Measurements from ENCODE around the gene IFT80.
"Not testable (repeated sequence)": the region's sequence is repeated elsewhere in the genome, so short reads cannot be mapped to it uniquely, and the experiment has no call there.

IFT80 gene

DNA sequence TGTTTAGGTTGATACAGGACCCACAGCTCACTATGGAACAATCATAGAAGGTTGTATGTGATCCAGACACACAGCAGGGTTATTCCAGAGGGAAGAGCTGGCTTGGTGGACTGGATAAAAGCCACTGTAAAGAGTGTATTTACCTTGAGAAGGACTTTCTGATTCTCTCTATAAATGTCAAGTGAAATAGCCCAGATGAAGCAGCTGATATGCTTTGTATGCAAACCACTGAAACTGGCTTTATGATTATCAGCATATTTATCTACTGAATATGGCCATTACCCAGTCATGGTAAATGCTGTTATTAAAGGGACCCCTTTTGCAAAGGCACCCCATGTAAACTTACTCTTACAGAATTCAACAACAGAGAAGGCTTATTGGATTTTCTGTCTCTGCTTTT is 145.7 kb downstream of the IFT80 start:
- Histone ChIP-seq H3K36me3 (replicated peaks) (no peaks in the 10 kb centered on the region), H3K4me1 (no peaks in the 10 kb centered on the region), H3K27me3 (ENCODE audit: low read depth) (no peaks in the 10 kb centered on the region), H3K4me3 (no peak overlapping the region), H3K9me3 (no peaks in the 10 kb centered on the region)
- in situ Hi-C loops (cut with MboI; ENCODE audit: low sequenced_read_pairs), result no loop called here
- no peak for DNase-seq (ENCODE audit: low spot score in 2 of 2)

DNA sequence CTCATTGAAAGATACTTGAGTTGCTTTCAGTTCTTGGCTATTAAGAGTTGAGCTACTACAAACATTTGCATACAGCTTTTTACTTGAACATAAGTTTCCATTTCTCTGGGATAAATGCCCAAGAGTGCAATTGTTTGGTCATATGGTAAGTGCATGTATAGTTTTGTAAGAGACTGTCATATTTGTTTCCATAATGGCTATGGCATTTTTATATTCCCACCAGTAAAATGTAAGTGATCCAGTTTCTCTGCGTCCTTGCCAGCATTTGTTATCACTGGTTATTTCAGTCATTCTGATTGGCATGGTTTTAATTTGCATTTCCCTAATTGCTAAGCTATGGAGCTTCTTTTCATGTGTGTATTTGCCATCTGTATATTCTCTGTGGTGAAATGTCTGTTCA is 151.3 kb downstream of the IFT80 start:
- DNase-seq (ENCODE audit: low spot score in 2 of 2), result no peak
- Histone ChIP-seq H3K36me3 (replicated peaks) (no peaks in the 10 kb centered on the region), H3K9me3 (no peaks in the 10 kb centered on the region), H3K4me3 (no peak overlapping the region), H3K27me3 (ENCODE audit: low read depth) (no peaks in the 10 kb centered on the region), H3K4me1 (no peaks in the 10 kb centered on the region)
- in situ Hi-C loops (cut with MboI; ENCODE audit: low sequenced_read_pairs), result no loop called here

DNA sequence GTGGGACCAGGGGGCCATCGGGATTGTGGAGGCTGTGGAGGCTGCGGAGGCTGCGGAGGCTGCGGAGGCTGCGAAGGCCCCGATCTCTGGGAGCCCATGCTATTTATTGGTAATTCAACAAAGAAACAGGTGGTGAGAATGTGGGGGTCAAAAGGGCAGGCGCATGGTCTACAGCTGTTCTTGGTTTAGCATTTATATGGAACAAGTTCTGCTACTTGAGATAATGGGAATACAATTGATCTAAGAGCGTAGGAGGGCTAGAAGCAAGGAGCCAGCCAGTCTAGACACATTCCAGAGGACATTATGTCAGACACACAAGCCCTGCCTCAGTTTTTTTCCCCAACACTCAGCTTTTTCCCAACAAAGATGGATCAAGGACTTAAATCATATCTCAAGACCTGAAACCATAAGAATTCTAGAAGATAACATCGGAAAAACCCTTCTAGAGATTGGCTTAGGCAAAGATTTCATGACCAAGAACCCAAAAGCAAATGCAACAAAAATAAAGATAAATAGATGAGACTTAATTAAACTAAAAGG is 153.7 kb downstream of the IFT80 start:
- Histone ChIP-seq H3K27me3 (ENCODE audit: low read depth) (no peaks in the 10 kb centered on the region), H3K4me3 (no peak overlapping the region), H3K9me3 (no peaks in the 10 kb centered on the region), H3K4me1 (no peaks in the 10 kb centered on the region), H3K36me3 (replicated peaks) (no peaks in the 10 kb centered on the region)
- in situ Hi-C loops (cut with MboI; ENCODE audit: low sequenced_read_pairs), result no loop called here
- DNase-seq (ENCODE audit: low spot score in 2 of 2), result no peak

DNA sequence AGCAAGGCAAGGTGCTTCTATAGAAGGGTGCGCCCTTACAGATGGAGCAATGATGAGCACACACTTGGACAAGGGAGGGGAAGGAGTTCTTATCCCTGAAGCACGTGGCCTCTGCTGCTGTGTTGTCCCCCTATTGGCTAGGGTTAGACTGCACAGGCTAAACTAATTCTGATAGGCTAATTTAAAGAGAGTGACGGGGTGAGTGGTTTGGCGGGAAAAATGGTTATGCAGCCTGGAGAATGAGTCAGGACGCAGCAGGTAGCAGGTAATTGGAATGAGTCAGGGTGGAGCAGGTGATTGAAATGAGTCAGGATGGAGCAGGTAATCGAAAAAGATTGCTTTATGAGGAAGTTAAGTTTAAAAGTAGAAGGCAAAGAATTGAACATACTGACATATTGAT is 158.3 kb downstream of the IFT80 start:
- H3K36me3 ChIP-seq (replicated peaks); in situ Hi-C loops (cut with MboI; ENCODE audit: low sequenced_read_pairs); H3K9me3 ChIP-seq; H3K4me3 ChIP-seq; H3K27me3 ChIP-seq (ENCODE audit: low read depth); DNase-seq (ENCODE audit: low spot score in 2 of 2); H3K4me1 ChIP-seq: not testable (repeated sequence)

DNA sequence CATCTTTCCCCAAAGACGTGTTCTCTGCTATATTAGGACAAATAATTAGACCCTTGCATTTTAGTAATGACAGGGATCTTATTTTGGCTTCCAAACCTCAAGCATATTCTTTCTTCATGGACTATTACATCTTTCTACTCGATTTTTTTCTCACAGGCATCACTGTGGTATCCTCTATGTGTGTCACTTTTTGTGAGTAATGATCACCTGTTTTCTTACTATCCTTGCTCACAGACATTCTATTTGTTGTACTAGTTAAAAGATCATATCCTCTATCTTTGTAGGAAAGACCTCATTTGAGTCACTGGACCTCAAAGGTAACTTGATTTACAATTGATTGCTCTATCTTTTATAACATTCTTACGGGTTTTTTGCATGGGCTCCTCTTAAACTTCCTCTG is 167.0 kb downstream of the IFT80 start:
- no peak overlapping the region for H3K4me3 ChIP-seq
- peaks cover 7% of the 10 kb centered on the region; the same call in 1 of the 2 replicates for H3K27me3 ChIP-seq (ENCODE audit: low read depth)
- no peaks in the 10 kb centered on the region for H3K36me3 ChIP-seq (replicated peaks)
- peaks cover under 1% of the 10 kb centered on the region; the same call in 1 of the 2 replicates for H3K4me1 ChIP-seq
- in situ Hi-C loops (cut with MboI; ENCODE audit: low sequenced_read_pairs), result no loop called here
- H3K9me3 ChIP-seq, result no peaks in the 10 kb centered on the region
- no peak for DNase-seq (ENCODE audit: low spot score in 2 of 2)

DNA sequence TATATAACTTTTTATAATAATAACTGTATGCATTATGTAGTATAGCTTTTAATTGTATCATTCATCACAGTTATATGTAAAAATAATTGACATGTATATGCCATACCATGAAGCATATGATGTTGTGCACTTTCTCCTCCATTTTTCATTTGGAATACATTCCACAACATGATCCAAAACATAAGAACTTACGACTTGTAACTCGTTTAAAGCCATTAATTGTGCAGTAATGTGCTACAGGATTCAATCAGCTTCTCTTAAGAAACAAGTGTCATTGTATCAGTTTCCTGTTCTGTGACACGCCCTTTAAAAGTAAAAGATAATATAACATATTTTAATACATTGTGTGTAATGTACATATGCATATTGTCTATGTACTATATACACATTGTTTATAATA is 171.6 kb downstream of the IFT80 start:
- no peak overlapping the region for H3K4me3 ChIP-seq
- H3K36me3 ChIP-seq (replicated peaks), result no peaks in the 10 kb centered on the region
- H3K4me1 ChIP-seq, result peaks cover 11% of the 10 kb centered on the region
- in situ Hi-C loops (cut with MboI; ENCODE audit: low sequenced_read_pairs), result no loop called here
- no peak for DNase-seq (ENCODE audit: low spot score in 2 of 2)
- H3K27me3 ChIP-seq (ENCODE audit: low read depth), result peaks cover 14% of the 10 kb centered on the region
- H3K9me3 ChIP-seq, result no peaks in the 10 kb centered on the region

DNA sequence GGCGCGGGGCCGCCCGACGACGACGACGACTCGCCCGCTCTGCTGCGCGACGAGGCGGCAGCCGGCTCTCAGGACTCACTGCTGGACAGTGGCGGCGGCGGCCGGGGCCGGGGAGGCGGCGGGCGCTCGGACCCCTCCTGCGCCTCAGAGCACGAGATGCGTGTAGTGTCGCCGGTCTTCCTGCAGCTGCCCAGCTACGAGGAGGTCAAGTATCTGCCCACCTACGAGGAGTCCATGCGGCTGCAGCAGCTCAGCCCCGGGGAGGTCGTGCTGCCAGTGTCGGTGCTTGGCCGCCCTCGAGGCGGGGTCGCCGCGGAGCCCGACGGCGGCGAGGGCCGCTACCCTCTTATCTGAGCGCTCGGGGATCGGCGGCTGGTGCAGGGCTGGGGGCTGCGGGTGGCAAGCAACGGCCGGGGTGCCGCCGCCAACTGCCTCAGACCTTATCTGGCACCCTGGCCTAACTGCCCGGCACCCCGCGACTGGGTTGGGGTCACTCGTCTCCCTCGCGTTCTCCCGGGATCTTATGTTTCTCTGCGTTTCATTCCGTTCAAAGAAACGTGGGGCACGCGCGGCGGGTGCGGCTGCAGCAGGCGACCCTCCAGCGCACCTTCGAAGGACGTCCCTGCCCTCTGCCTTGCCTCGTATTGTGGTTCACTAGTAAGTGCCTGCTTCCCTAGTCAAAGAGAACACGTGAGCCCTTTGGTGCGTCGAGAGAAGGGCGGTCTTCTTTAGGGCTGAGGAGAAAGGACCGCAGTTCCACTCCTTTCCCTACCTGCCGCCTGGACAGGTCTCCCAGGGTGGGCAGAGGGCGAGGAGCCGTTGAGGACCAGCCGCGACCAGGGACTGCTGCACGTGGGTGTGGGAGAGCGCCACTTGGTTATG is 172.8 kb downstream of the IFT80 start:
- Histone ChIP-seq H3K4me3 (peak overlapping the region; percentile 35), H3K27me3 (ENCODE audit: low read depth) (peaks cover 9% of the 10 kb centered on the region), H3K4me1 (peaks cover 19% of the 10 kb centered on the region), H3K36me3 (replicated peaks) (no peaks in the 10 kb centered on the region), H3K9me3 (no peaks in the 10 kb centered on the region)
- DNase-seq (ENCODE audit: low spot score in 2 of 2), result peak in 1 of 2 experiments; percentile 42
- in situ Hi-C loops (cut with MboI; ENCODE audit: low sequenced_read_pairs), result no loop called here

DNA sequence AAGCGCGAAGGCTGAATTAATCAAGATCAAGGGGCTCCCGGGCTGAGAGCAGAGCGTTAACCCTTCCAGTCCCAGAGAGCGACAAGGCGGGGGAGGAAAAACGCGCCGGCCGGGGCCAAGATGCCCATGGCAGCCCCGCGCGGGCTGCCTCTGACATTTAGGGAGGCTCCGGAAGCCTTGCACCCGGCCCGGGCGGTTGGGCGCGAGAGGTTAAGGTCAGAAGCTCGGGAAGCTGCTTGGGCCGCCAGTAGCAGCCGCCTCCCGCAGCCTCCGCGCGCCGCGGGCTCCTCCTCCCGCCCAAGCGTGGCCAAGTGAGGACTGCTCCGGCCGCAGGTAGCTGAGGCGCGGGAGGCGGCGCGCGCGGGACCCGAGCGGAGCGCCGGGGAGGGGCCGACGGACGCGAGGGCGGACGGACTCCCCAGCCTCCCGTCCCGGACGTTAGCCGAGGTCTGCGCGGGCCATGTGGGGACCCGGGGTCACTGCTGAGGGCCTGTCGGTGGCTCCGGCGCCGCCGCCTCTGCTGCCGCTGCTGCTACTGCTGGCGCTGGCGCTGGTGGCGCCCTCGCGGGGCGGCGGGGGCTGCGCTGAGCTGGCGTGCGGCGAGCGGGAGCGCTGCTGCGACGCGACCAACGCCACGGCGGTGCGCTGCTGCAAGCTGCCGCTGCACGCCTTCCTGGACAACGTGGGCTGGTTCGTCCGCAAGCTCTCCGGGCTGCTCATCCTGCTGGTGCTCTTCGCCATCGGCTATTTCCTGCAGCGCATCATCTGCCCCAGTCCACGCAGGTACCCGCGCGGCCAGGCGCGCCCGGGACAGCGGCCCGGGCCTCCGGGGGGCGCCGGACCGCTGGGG is 173.6 kb downstream of the IFT80 start, which contains the start of gene C3orf80:
Gene C3orf80 (plus strand): TSS at position 247 of the 850 bp plus-strand sequence. CDS start 214 bp downstream, at position 461.
- Histone ChIP-seq H3K36me3 (replicated peaks) (no peaks in the 10 kb centered on the region), H3K9me3 (no peaks in the 10 kb centered on the region), H3K4me3 (peak within 1 kb of the TSS; percentile 35), H3K27me3 (ENCODE audit: low read depth) (peaks cover 9% of the 10 kb centered on the region), H3K4me1 (peaks cover 19% of the 10 kb centered on the region)
- in situ Hi-C loops (cut with MboI; ENCODE audit: low sequenced_read_pairs), result no loop called here
- DNase-seq (ENCODE audit: low spot score in 2 of 2), result peak; percentile 51 to 75

DNA sequence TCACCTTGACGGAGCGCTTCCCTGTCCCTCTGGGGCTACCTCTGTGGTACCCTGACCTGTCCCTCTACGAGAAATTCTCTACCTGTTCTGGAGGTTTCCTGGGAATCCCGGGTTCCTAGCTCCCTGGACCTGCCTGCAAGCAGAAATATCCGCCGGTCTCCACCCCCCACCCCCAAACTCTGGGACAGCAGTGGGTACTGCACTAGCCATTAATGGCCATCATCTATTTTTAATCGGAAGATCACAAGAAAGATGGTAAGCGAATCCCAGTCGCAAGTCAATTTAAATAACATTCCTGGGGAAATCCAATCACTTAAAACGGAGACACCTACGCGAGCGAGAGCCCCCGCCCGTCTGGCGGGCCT is 174.2 kb downstream of the IFT80 start:
- peaks cover 19% of the 10 kb centered on the region for H3K4me1 ChIP-seq
- H3K9me3 ChIP-seq, result no peaks in the 10 kb centered on the region
- H3K4me3 ChIP-seq, result peak overlapping the region; percentile 35
- in situ Hi-C loops (cut with MboI; ENCODE audit: low sequenced_read_pairs), result no loop called here
- H3K36me3 ChIP-seq (replicated peaks), result no peaks in the 10 kb centered on the region
- peaks cover 9% of the 10 kb centered on the region for H3K27me3 ChIP-seq (ENCODE audit: low read depth)
- no peak for DNase-seq (ENCODE audit: low spot score in 2 of 2)

DNA sequence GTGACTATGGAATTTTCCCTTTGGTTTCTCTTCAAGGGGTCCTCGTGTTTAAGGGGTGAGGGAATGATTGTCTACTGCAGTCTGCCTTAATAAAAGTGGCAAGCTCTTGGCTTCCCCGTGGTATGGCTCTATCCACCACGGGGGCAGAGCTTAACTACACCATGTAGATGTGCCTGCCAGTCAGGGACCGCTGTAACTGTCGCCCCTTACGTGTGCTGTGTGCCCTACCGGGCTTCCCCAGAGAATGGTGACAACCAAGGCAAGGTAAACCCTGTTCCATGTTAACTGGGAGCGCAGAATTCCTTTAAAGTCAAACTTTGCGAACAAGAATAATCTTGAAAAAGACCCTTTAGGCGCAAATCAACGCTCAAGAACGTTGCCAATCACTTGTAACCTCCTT is 174.8 kb downstream of the IFT80 start:
- Histone ChIP-seq H3K27me3 (ENCODE audit: low read depth) (peaks cover 9% of the 10 kb centered on the region), H3K4me3 (no peak overlapping the region), H3K9me3 (no peaks in the 10 kb centered on the region), H3K4me1 (peaks cover 19% of the 10 kb centered on the region), H3K36me3 (replicated peaks) (no peaks in the 10 kb centered on the region)
- DNase-seq (ENCODE audit: low spot score in 2 of 2), result no peak
- in situ Hi-C loops (cut with MboI; ENCODE audit: low sequenced_read_pairs), result no loop called here

DNA sequence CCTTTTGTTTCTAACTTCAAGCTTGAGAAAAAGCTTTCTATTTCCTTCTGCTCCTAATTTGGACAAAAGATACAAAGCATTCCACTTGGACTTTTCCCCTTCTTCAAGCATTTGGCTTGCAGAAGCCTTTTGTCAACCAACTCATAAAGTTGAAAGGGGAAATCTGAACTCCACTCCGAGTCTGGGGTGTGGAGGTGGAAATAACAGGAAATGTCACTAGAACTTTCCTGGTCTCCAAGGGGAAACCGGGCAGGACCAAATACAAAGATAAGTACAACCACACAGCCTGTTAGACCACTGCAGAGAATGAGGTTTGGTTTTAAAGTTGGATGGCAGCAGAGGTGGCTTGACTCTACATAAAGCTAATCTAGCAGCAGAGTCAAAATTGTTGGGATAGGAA is 178.0 kb downstream of the IFT80 start:
- in situ Hi-C loops (cut with MboI; ENCODE audit: low sequenced_read_pairs), result no loop called here
- H3K36me3 ChIP-seq (replicated peaks), result no peaks in the 10 kb centered on the region
- H3K4me1 ChIP-seq, result peaks cover 8% of the 10 kb centered on the region; the same call in 1 of the 2 replicates
- no peaks in the 10 kb centered on the region for H3K9me3 ChIP-seq
- DNase-seq (ENCODE audit: low spot score in 2 of 2), result no peak
- H3K27me3 ChIP-seq (ENCODE audit: low read depth), result no peaks in the 10 kb centered on the region; the same call in 1 of the 2 replicates
- no peak overlapping the region for H3K4me3 ChIP-seq

DNA sequence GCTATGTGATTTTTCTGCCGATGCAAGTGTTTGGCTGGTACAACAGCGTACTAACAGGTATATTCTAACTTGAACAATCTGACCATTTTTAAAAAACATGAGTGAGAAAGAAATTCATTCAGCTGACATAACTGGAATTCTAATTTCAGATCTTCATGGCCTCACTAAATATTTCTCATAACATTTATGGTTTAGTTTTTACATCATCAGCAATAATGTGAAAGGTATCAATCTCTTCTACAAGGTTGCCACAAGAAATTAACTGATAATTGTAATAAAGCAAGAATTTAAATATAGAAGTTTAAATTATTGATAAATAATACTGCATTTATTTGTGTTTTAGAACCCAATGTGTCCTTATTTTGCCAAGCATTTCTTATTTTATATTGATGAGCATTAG is 179.0 kb downstream of the IFT80 start:
- in situ Hi-C loops (cut with MboI; ENCODE audit: low sequenced_read_pairs), result no loop called here
- Histone ChIP-seq H3K27me3 (ENCODE audit: low read depth) (no peaks in the 10 kb centered on the region; the same call in 1 of the 2 replicates), H3K36me3 (replicated peaks) (no peaks in the 10 kb centered on the region), H3K4me3 (no peak overlapping the region), H3K4me1 (peaks cover 8% of the 10 kb centered on the region; the same call in 1 of the 2 replicates), H3K9me3 (no peaks in the 10 kb centered on the region)
- no peak for DNase-seq (ENCODE audit: low spot score in 2 of 2)

DNA sequence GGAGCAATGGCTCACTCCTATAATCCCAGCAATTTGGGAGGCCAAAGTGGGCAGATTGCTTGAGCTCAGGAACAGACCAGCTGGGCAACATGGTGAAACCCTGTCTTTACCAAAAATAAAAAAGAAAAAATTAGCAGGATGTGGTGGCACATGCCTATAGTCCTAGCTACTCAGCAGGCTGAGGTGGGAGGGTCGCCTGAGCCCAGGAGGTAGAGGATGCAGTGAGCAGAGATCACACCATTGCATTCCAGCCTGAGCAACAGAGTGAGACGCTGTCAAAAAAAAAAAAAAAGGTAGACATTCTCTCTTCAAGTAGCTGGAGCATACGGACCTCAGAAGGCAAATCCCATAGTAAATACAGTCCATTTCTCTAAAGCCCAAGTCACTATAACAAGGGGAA is 180.9 kb downstream of the IFT80 start:
- Histone ChIP-seq H3K9me3 (no peaks in the 10 kb centered on the region), H3K36me3 (replicated peaks) (no peaks in the 10 kb centered on the region), H3K4me1 (peaks cover 8% of the 10 kb centered on the region; the same call in 1 of the 2 replicates), H3K4me3 (no peak overlapping the region), H3K27me3 (ENCODE audit: low read depth) (no peaks in the 10 kb centered on the region; the same call in 1 of the 2 replicates)
- in situ Hi-C loops (cut with MboI; ENCODE audit: low sequenced_read_pairs), result no loop called here
- no peak for DNase-seq (ENCODE audit: low spot score in 2 of 2)

Measured in HAP-1 (cell line).